ENCODE results near the gene CACNG4.

Gene CACNG4

GRCh38 chr17:67076290-67076689, 111.8 kb downstream of the CACNG4 start:
- in situ Hi-C loops (cut with MboI; ENCODE audit: low pct_unique_long_range_greater_than_20kb, low sequenced_read_pairs) = no loop called here
- DNase-seq = no peak

DNA sequence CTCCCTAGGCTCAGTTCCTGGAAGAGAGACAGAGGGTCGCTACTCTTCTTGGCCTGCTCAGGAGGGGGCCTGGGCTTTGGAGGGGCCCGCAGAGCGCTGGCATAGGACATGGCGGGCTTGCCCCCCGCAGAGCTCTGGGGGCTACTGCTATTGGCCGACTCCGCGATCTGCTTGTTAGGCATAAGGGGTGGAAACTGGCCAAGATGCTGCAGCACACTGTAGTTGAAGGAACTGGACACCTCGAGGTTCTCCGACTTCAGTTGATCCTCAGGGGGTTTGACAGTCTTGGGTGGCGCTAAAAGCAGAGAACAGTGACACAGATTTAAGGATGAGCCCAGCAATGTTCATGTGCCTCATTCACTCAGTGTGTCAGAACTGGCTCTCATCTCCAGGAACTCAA, 113.8 kb downstream of the CACNG4 start:
- in situ Hi-C loops (cut with MboI; ENCODE audit: low pct_unique_long_range_greater_than_20kb, low sequenced_read_pairs) = no loop called here
- no peak for DNase-seq

- no peak for DNase-seq
- in situ Hi-C loops (cut with MboI; ENCODE audit: low pct_unique_long_range_greater_than_20kb, low sequenced_read_pairs) = no loop called here
Observed at GRCh38 chr17:67079491-67079890, 115.0 kb downstream of the CACNG4 start.

DNA sequence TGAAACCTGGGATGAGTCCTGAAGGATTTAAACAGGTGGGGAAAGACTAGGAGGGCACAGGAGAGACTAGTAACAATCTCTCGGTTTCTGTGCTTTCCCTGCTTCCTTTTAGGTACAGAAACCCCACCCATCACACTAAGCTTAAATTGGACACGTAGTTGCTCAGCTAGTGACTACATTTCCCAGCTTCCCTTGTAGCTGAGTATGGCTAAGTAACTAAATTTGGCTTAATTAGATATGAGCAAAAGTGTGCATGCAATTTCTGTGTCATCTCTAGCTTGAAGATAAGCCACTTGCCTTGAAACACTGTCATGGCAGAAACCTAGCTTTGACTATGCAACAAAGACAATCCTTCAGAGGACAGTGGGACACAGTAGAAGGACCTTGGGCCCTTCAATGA, 116.3 kb downstream of the CACNG4 start:
- in situ Hi-C loops (cut with MboI; ENCODE audit: low pct_unique_long_range_greater_than_20kb, low sequenced_read_pairs) = no loop called here
- no peak for DNase-seq

DNA sequence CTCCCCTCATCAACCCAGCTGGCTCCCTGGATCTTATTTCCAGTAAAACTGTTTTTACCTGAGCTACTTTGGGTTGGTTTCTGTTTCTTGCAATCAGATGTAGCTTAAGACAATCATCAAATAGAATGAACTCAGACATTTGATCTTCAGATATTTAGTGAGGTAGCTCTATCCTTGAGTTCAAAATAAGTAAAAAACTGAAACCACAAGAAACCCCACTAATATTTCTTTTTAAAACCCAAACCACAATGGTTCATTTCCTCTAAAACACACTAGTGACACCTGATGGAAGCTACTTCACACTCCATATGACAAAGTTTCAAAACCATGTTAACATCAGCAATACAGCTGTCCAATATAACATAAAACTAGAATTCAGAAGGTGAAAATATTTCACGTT, 117.6 kb downstream of the CACNG4 start:
- in situ Hi-C loops (cut with MboI; ENCODE audit: low pct_unique_long_range_greater_than_20kb, low sequenced_read_pairs) = no loop called here
- DNase-seq = no peak

Data from KBM-7 (cell line).